GM19438 (cell line): ENCODE results near the gene DPH3.

Experiments used
- ATAC-seq: cut with Tn5 transposase; IDR thresholded peaks from one replicate; pipeline ENCODE4 v1.9.1; 2021; ENCODE audit warnings: low read depth; ENCODE audit not compliant: unreplicated experiment

The DPH3 gene

GRCh38 chr3:16294844-16295243 lies 30.1 kb upstream of the DPH3 start:
- ATAC-seq, result no peak

- no peak for ATAC-seq
These were observed 26.1 kb upstream of the DPH3 start for GRCh38 chr3:16290827-16291196.

- peak; percentile 49 for ATAC-seq
These were observed 25.5 kb upstream of the DPH3 start for GRCh38 chr3:16290007-16290826.

DNA sequence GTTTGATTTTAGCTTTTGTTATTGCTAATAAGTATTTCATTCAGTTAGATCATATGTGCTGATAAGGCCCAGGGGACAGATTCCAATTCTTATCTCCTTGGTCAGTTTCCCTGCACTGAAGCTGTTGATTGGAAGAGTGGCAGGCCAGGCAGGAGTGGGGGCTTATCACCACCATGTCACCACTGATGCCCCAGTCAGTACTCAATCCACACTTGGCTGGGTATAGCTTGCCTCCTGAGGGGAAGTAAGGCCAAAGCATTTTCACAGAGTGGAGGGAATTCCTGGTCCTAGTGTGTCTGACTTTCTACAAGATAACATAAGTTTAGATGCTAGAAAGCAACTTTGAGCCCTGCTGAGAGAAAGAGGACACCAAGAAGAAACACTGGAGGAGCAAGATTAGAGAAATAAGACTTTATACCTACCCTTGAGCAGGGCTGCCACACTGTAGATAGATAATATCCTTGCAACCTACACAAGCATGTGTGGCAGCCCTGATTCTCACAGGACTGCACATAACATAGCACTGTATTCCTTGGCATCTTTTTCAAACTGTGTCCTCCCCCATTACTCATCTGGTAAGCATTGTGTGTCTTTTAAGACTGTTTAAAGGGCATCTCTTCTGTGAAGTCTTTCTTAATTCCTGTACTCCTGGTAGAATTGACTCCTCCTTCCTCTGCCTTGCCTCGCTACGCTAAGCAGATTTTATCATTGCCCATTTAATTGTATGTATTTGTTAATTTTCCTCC lies 24.6 kb upstream of the DPH3 start:
- no peak for ATAC-seq

DNA sequence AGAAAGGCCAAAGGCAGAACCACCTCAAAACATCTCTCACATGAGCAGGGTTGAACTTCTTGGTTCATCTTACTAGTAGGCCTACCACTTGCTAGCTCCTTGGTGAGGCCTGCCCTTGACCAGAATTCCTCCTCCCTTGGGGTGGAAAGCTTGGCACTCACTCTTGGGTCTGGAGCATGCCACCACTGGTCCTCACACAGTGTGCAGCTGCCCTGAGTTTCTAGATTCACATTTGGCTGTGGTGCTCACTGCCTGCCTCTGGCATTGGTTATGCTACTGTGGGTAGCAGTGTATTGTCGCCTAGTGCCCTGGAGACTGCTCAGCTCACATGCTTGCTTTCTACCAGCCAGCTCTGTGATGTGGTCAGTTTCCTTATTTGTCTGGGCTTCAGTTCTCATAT lies 23.9 kb upstream of the DPH3 start:
- ATAC-seq, result no peak

DNA sequence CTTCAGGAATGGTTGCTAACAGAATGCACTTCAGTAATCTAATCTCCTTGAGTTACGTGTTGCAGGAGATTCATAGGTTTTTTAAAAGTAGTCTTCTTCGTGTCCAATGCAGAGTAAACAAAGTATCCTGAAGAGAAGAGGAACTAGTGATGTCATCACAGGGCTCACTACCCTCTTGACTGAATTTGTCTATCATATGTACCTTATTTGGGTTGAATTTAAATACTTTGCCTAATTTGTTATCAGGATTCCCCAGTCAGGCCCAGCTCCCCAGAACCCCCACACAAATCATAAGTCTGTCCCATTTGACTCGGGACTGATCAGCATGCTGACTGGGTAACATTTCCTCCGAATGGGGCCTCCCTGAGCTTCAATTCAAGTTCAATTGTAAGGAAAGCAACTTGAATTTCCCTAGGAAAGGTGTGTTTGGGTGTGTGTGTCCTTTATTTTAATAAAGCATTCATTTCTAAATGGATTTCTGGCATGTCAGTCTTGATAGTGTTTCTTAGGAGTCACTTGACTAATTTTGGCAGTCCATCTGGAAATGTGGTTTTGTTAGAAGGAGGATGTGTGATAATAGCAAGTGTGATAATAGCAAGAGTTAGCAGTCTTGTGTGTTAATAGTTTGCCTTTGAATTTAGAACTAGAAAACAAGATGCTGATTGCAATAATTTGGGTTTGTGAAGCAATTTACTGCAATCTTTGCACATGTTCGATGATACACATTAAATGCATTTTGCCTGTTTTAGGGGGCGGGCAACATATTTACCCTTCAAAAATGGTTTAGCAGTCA lies 22.2 kb upstream of the DPH3 start:
- ATAC-seq, result no peak

DNA sequence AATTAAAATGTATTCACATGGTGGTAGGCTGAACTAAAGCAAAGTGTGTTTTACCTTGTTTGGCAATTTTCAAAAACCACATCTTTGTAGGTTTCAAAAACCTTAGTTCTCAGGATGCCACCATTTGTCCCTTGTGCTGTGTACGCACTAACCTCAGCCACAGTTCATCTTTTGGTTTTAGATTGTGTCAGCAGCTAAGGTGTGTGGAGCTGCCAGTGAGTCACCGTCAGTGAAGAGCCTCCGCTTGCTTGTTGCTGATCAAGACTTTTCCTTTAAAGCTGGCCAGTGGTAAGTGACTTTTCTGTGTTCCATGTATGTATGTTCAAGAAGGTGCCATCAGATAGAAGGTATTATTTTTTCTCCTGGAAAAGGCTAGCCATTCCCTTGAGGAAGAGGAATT lies 21.4 kb upstream of the DPH3 start:
- ATAC-seq, result no peak

GRCh38 chr3:16284633-16285032 lies 19.9 kb upstream of the DPH3 start:
- no peak for ATAC-seq

DNA sequence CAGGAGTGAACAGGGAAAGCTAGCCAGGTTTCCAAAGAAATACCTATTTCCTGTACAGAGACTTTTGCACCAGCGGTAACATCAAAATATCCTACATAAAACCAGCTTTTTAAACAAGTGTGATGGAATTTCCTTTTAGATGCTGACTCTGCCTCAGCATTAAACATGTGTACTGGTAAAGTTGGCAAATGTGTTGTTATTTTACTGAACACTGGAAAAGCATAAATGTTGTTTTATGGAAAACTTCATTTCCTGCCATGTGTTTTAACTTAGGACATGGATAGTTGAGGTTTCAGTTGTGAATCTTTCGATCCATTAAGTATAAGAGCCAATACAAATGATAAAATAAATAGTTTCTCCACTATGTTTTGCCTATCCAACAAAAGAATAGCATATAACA lies 15.9 kb upstream of the DPH3 start:
- no peak for ATAC-seq

DNA sequence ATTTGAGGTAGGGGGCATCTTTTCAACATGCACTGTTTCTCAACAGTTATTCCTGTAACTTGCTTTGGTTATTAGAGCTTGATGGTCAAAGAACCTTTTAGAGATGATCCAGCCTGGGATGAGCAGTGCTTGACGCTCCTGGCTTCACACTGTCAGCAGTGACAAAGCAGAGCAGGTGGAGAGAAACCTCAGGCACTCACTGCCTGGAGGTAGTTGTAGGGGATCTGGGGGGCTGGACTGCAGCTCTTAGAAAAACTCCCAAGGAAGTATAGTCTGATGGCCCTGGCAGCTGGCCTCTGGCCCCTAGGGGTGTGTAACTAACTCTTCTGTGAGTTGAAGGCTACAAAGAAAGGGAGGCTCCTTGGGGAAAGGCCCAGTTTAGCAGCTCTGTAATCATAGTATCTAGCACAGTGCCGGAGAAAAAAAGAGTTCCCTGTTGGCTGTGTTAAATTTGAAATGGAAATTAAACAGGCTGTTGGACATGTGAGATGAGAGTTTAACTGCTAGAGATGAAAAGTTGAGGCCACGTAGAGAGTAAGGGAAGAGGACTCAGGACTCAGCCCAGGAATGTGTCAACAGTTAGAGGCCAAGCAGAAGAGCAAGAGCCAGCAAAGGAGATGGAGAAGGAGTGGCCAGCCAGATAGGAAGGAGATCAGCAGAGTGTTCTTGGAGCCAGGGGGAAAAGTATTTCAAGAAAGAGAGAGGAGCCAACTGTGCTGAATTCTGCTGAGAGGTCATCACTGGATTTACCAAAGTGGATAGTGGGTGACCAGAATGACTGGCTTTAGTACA lies 14.5 kb upstream of the DPH3 start:
- ATAC-seq, result no peak

GRCh38 chr3:16277471-16277870 lies 12.7 kb upstream of the DPH3 start:
- ATAC-seq, result no peak

GRCh38 chr3:16273867-16274266 lies 9.1 kb upstream of the DPH3 start:
- no peak for ATAC-seq

GRCh38 chr3:16272588-16272987 lies 7.8 kb upstream of the DPH3 start:
- no peak for ATAC-seq

GRCh38 chr3:16270855-16271254 lies 6.1 kb upstream of the DPH3 start:
- ATAC-seq, result no peak

DNA sequence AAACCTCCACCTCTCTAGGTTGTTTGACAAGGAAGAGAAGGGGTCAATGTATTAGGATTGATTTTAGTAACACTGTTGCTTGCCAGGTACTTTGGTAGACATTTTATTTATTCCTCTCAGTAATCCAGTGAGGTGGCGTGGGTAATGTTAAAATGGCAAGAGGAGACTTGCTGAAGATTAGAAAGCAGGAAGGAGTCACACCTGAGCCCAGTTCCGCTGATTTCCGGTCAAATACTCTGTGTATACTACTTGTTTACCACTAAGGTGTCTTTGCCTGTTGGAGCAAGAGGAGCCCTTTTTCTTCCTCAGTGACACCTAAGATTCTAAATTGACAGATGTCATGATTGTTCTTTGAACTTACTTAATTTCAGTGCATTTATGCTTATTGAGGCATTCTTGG lies 2.0 kb upstream of the DPH3 start:
- no peak for ATAC-seq

DNA sequence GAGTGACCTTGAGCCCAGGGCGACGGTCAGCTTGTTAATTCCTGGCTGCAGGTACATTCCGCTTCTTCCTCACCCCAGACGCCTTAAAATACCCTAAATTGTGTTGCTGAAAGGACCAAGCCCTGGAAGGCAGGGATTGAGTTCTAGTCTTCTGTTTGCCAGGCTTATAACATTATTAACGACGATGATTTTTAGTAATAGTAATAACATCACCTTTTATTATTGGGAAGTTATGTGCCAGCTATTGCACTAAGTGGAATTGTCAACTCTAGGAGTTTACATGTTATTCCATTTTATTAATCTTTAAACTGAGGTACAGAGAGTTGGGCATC lies 678 bp upstream of the DPH3 start:
- ATAC-seq, result no peak

- no peak for ATAC-seq
These were observed 502 bp downstream of the DPH3 start for GRCh38 chr3:16264174-16264707.

- no peak for ATAC-seq
These were observed 2.6 kb downstream of the DPH3 start for GRCh38 chr3:16262174-16262573.

- ATAC-seq, result no peak
These were observed 4.7 kb downstream of the DPH3 start for GRCh38 chr3:16260046-16260445.

- ATAC-seq, result no peak
These were observed 5.9 kb downstream of the DPH3 start for GRCh38 chr3:16258866-16259265.
